GM12801 (cell line): ENCODE results near the gene CELF5.

Experiments
- CTCF ChIP-seq: IDR thresholded peaks from one replicate; pipeline ENCODE4 v1.5.1; 2011; ENCODE audit warnings: control low read depth; ENCODE audit not compliant: insufficient read length; ENCODE audit errors: extremely low read depth

Gene CELF5

GRCh38 chr19:3338541-3339181 is 114.2 kb downstream of the CELF5 start:
- TF ChIP-seq CTCF = no peak

DNA sequence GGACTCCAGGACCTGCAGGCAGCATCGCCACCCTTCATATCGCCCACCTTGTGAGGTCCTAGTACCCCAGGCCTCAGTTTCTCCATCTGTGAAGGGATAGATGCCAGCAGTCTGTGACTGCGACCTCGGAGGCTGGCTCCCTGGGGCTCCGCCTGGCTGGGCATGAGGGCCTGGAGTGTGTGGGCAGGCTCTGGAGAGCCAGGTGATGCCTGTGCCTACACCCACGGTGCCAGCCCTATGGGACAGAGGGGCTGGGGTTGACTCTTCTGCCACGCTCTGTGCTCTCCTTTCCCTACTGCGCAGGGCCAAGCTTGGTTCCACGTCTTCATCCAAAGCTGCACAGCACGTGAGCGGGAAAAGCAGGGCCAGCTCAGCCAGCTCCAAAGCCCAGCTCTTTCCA is 115.9 kb downstream of the CELF5 start:
- TF ChIP-seq CTCF = no peak

DNA sequence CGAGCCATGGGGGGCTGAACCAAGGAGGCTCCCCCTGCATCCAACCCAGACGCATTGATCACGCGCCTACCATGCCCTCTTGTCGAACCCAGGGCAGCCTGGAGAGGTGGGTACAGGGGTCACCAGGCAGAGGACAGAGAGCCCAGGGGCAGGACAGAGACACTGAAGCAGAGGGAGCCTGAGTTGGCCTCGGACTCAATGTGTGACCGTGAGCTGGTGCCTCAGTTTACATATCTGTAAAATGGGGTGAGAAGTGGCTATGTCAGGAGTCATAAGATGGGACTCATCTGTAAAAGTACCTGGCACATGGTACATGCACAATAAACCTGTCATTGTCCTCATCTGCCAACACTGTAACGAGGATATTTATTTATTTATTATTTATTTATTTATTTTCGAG is 117.8 kb downstream of the CELF5 start:
- TF ChIP-seq CTCF = no peak

GRCh38 chr19:3343619-3344502 is 119.4 kb downstream of the CELF5 start:
- TF ChIP-seq CTCF = no peak

GRCh38 chr19:3344608-3345598 is 120.4 kb downstream of the CELF5 start:
- no peak for TF ChIP-seq CTCF

- no peak for TF ChIP-seq CTCF
Measured at GRCh38 chr19:3345850-3346460, 121.5 kb downstream of the CELF5 start.
